BLaER1 (cell line): ENCODE data around the gene ALDH3B1.

ENCODE experiments used
- H3K27ac ChIP-seq: shearing (Covaris generic); formaldehyde crosslinking; 2 replicates; pipeline ENCODE4 v1.8.1; 2022
- H3K27me3 ChIP-seq: shearing (Covaris generic); formaldehyde crosslinking; 2 replicates; pipeline ENCODE4 v1.8.1; 2022
- H3K36me3 ChIP-seq: shearing (Covaris generic); formaldehyde crosslinking; 2 replicates; pipeline ENCODE4 v1.8.1; 2022
- H3K4me1 ChIP-seq: shearing (Covaris generic); formaldehyde crosslinking; 2 replicates; pipeline ENCODE4 v1.8.1; 2022
- H3K4me2 ChIP-seq: shearing (Covaris generic); formaldehyde crosslinking; 2 replicates; pipeline ENCODE4 v1.8.1; 2022
- H3K4me3 ChIP-seq: shearing (Covaris generic); formaldehyde crosslinking; 2 replicates; pipeline ENCODE4 v1.8.1; 2022
- H3K9ac ChIP-seq: shearing (Covaris generic); formaldehyde crosslinking; 2 replicates; pipeline ENCODE4 v1.8.1; 2022
- H3K9me3 ChIP-seq: shearing (Covaris generic); formaldehyde crosslinking; 2 replicates; pipeline ENCODE4 v1.8.1; 2022
- H4K20me1 ChIP-seq: shearing (Covaris generic); formaldehyde crosslinking; 2 replicates; pipeline ENCODE4 v1.8.1; 2022
- Cebpa-rat ChIP-seq: shearing (Covaris generic); IDR thresholded peaks from 2 replicates; pipeline ENCODE4 v1.8.1; 2022

Gene ALDH3B1

DNA sequence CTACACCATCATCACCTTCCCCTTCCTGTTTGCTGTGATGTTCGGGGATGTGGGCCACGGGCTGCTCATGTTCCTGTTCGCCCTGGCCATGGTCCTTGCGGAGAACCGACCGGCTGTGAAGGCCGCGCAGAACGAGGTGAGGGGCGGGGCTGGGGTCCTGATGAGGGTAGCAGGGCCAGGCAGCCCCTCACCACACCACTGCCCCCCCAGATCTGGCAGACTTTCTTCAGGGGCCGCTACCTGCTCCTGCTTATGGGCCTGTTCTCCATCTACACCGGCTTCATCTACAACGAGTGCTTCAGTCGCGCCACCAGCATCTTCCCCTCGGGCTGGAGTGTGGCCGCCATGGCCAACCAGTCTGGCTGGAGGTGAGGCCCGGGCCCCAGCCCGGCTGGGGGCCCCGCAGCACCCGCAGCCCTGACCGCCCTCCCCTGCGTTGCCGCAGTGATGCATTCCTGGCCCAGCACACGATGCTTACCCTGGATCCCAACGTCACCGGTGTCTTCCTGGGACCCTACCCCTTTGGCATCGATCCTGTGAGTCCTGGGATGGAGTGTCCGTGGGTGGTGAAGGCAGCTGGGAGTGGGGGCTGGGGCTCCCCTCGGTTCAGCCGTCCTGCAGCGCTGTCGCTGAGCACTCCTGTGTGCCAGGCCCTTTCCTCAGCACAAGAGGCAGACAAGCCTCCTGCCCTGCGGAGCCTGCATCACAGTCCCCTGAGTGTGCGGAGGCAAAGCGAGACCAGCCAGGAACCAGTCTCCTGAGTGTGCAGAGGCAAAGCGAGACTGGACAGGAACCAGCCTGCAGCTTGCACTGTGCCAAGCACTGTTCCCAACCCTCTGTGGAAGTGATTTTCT is 37.5 kb downstream of the ALDH3B1 start:
- no peak overlapping the region for H3K4me3 ChIP-seq
- H3K27ac ChIP-seq = no peak overlapping the region
- peaks cover 100% of the 10 kb centered on the region for H3K36me3 ChIP-seq
- peaks cover 48% of the 10 kb centered on the region for H4K20me1 ChIP-seq
- no peak for TF ChIP-seq Cebpa-rat
- H3K9ac ChIP-seq = no peak overlapping the region
- peaks cover 29% of the 10 kb centered on the region for H3K4me1 ChIP-seq
- H3K4me2 ChIP-seq = no peak overlapping the region
- no peaks in the 10 kb centered on the region for H3K27me3 ChIP-seq
- no peaks in the 10 kb centered on the region for H3K9me3 ChIP-seq

DNA sequence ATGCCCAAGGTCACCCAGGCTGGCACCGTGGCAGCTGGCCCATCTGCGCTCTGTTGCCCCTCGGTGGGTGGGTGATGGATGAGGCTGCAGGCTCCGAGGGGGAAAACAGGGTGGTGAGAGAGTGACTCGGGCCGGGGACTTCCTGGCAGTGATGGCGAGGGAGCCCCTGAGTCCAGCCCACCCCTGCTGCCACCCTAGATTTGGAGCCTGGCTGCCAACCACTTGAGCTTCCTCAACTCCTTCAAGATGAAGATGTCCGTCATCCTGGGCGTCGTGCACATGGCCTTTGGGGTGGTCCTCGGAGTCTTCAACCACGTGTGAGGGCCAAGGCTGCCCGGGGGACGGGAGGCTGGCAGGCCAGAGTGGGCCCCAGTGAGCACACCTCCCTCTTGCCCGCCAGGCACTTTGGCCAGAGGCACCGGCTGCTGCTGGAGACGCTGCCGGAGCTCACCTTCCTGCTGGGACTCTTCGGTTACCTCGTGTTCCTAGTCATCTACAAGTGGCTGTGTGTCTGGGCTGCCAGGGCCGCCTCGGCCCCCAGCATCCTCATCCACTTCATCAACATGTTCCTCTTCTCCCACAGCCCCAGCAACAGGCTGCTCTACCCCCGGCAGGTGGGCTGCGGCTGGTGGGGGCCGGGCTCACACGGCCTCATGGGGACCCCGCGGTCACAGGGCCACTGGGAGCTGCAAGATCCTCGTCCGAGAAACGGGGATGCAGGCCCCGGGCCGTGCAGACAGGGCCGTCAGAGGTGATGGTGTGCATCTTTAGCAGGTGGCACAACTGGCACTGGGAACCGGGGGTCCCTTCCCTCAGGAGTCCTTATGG is 38.8 kb downstream of the ALDH3B1 start:
- H3K27me3 ChIP-seq = no peaks in the 10 kb centered on the region
- no peaks in the 10 kb centered on the region for H3K9me3 ChIP-seq
- H3K4me1 ChIP-seq = peaks cover 29% of the 10 kb centered on the region
- TF ChIP-seq Cebpa-rat = no peak
- no peak overlapping the region for H3K4me2 ChIP-seq
- H3K27ac ChIP-seq = no peak overlapping the region
- no peak overlapping the region for H3K9ac ChIP-seq
- no peak overlapping the region for H3K4me3 ChIP-seq
- peaks cover 46% of the 10 kb centered on the region for H4K20me1 ChIP-seq
- peaks cover 100% of the 10 kb centered on the region for H3K36me3 ChIP-seq

GRCh38 chr11:68049509-68050370 is 39.6 kb downstream of the ALDH3B1 start:
- H3K4me2 ChIP-seq = no peak overlapping the region
- H3K9ac ChIP-seq = no peak overlapping the region
- peaks cover 96% of the 10 kb centered on the region for H3K36me3 ChIP-seq
- H3K4me1 ChIP-seq = peaks cover 25% of the 10 kb centered on the region
- no peak for TF ChIP-seq Cebpa-rat
- no peak overlapping the region for H3K27ac ChIP-seq
- H4K20me1 ChIP-seq = peaks cover 38% of the 10 kb centered on the region
- no peaks in the 10 kb centered on the region for H3K9me3 ChIP-seq
- H3K27me3 ChIP-seq = no peaks in the 10 kb centered on the region
- no peak overlapping the region for H3K4me3 ChIP-seq

DNA sequence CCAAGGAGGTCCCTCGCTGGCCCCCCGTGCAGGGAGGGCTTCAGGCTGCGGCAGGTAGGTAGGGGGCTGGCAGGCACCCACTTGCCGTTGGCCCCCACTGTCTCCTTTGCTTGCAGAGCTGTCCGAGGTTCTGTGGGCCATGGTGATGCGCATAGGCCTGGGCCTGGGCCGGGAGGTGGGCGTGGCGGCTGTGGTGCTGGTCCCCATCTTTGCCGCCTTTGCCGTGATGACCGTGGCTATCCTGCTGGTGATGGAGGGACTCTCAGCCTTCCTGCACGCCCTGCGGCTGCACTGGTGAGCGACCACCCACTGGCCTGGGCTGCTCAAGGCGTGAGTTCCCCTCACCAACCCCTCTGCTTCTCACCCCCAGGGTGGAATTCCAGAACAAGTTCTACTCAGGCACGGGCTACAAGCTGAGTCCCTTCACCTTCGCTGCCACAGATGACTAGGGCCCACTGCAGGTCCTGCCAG is 40.3 kb downstream of the ALDH3B1 start:
- H3K4me3 ChIP-seq = no peak overlapping the region
- H4K20me1 ChIP-seq = peaks cover 33% of the 10 kb centered on the region
- no peak overlapping the region for H3K27ac ChIP-seq
- peaks cover 93% of the 10 kb centered on the region for H3K36me3 ChIP-seq
- H3K9ac ChIP-seq = no peak overlapping the region
- no peaks in the 10 kb centered on the region for H3K27me3 ChIP-seq
- TF ChIP-seq Cebpa-rat = no peak
- no peak overlapping the region for H3K4me2 ChIP-seq
- peaks cover 23% of the 10 kb centered on the region for H3K4me1 ChIP-seq
- no peaks in the 10 kb centered on the region for H3K9me3 ChIP-seq

DNA sequence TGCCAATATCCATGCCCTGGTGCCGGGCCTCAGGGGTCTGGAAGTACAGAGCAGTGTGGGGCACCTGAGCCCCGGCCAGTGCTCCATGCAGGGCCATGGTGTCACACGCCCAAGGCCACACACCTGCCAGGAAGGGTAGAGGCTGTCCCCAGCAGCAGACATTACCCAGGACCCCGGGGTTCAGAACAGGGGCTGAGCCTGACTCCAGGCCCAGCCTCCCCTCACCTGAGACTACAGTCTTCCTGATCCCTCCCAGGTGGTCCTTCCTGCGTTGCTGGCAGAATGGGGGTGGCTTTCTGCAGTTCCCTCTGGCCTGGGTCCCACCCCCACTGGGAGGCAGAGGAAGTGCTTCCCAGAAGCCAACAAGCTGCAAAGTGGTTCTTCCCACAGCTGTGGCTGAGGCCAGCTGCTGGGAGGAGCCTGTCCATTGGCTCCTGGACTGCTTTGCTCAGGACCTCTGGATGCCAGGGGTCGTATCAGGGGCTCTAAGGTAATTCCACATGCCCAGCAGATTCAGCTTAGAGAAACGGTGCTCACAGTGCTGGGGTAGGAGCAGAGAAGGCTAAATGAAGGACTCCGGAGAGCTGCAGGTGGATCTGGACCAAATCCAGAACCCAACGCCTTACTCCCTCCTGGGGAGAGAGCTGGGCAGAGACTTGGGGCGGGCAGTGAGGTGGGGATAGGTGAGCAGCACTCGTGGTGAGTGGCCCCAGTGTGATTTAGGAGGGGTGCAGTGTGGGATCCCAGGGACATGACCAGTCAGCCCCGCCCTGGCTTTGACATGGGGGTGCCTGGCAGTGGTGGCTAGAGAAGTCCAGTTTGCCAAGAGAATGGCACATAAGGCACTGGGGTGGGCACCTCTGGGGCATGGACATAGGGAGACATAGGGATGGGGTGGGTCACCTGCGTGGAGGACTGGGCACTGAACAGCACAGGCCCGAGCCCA is 41.3 kb downstream of the ALDH3B1 start:
- Histone ChIP-seq H3K4me3 (no peak overlapping the region), H3K4me1 (peaks cover 23% of the 10 kb centered on the region), H3K4me2 (no peak overlapping the region), H3K9me3 (no peaks in the 10 kb centered on the region), H3K9ac (no peak overlapping the region), H3K27me3 (no peaks in the 10 kb centered on the region), H3K36me3 (peaks cover 87% of the 10 kb centered on the region), H3K27ac (no peak overlapping the region), H4K20me1 (peaks cover 28% of the 10 kb centered on the region)
- TF ChIP-seq Cebpa-rat = no peak

GRCh38 chr11:68052137-68052873 is 42.2 kb downstream of the ALDH3B1 start:
- Histone ChIP-seq H3K36me3 (peaks cover 86% of the 10 kb centered on the region), H3K27ac (peak overlapping the region; percentile 15; the same call in 1 of the 2 replicates), H3K9me3 (no peaks in the 10 kb centered on the region)

DNA sequence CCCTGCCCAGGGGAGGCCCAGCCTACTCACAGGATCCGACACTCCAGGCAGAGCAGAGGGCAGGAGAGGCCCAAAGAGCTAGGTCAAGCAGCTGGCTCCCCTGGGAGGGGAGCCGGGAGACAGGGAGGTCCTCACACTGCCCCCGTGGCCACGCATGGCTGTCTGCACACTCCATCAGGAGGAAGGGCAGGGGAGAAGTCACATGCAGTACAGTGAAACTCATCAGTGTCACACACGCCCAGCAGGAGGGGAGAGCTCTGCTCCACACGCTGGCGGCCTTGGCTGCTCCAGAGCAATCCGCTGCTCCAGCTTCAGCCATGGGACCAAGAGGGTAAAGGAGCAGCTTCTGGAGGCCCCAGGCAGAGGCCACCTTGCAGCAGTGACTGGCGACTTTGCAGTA is 43.0 kb downstream of the ALDH3B1 start:
- H3K27me3 ChIP-seq = no peaks in the 10 kb centered on the region
- peak overlapping the region; percentile 15; the same call in 1 of the 2 replicates for H3K27ac ChIP-seq
- no peak overlapping the region for H3K4me3 ChIP-seq
- H4K20me1 ChIP-seq = peaks cover 28% of the 10 kb centered on the region
- H3K4me2 ChIP-seq = peak overlapping the region; percentile 41
- H3K4me1 ChIP-seq = peaks cover 23% of the 10 kb centered on the region
- TF ChIP-seq Cebpa-rat = no peak
- peak overlapping the region; percentile 43; the same call in 1 of the 2 replicates for H3K9ac ChIP-seq
- H3K36me3 ChIP-seq = peaks cover 84% of the 10 kb centered on the region
- H3K9me3 ChIP-seq = no peaks in the 10 kb centered on the region

More at GRCh38 chr11:68052137-68052873, 42.2 kb downstream of the ALDH3B1 start:
- Histone ChIP-seq H3K4me1 (peaks cover 23% of the 10 kb centered on the region), H3K4me2 (peak overlapping the region; percentile 41; the same call in 1 of the 2 replicates), H3K27me3 (no peaks in the 10 kb centered on the region), H4K20me1 (peaks cover 28% of the 10 kb centered on the region), H3K9ac (peak overlapping the region; percentile 43; the same call in 1 of the 2 replicates), H3K4me3 (no peak overlapping the region)
- no peak for TF ChIP-seq Cebpa-rat
